Renal cortex interstitium (tissue), 11 donors: ENCODE measurements around the gene ABHD18. TPM values are rescaled to one million over a fixed set of nuclear protein-coding genes. Genes with fewer than 3 reads are reported as not detected.
"Not testable (repeated sequence)": the region's sequence is repeated elsewhere in the genome, so short reads cannot be mapped to it uniquely, and the experiment has no call there.

ENCODE experiments used
- DNase-seq, 11 donors: peaks; one replicate each; pipeline ENCODE4 v3.0.0-alpha.2; 2013; ENCODE audit warnings: low read depth in 9 of 11, low spot score in 4 of 11; ENCODE audit errors: extremely low read depth in 1 of 11
- polyA plus RNA-seq, 3 donors: library from polyadenylated mRNA; unstranded; fragments of 120-200 nt; gene quantifications; one replicate each; pipeline ENCODE4 v1.2.1, GENCODE V29; 2013; ENCODE audit not compliant: insufficient read length in 3 of 3

ABHD18 gene
- polyA plus RNA-seq, 3 donors: 11.7 to 22.1 (median 15.4) TPM

- DNase-seq: peak in 4 of 11 donors; percentile 5 to 47 (median 24)
These were observed 95.0 kb downstream of the ABHD18 start for GRCh38 chr4:128060121-128060698.

- peak; percentile 78 to 93 (median 91) for DNase-seq
These were observed 95.7 kb downstream of the ABHD18 start, which contains the start of gene LARP1B for GRCh38 chr4:128060699-128061565. LARP1B (plus strand) TSS chr4:128061312; CDS start chr4:128074952, 13,640 bp downstream.

- peak in 9 of 11 donors; percentile 30 to 55 (median 44) for DNase-seq
These were observed 96.6 kb downstream of the ABHD18 start for GRCh38 chr4:128061566-128062536.

- not testable (repeated sequence) for DNase-seq
These were observed 101.2 kb downstream of the ABHD18 start for GRCh38 chr4:128066453-128066820.

GRCh38 chr4:128068918-128069317 is 103.7 kb downstream of the ABHD18 start:
- no peak for DNase-seq

GRCh38 chr4:128076464-128076863 is 111.3 kb downstream of the ABHD18 start:
- no peak for DNase-seq

Other genes starting within 250 kb of the ABHD18 start
- gene SLC25A31, start 235.0 kb upstream of the ABHD18 start, polyA plus RNA-seq: under 1 TPM in 1 of 3 donors, not detected in 2; 0.09 TPM
- 10 to 100 TPM; 10.5 to 15.5 (median 10.9) TPM for gene HSPA4L, start 183.1 kb upstream of the ABHD18 start, polyA plus RNA-seq
- gene PLK4, start 84.5 kb upstream of the ABHD18 start, polyA plus RNA-seq: 10 to 100 TPM; 21.8 to 31.9 (median 26.0) TPM
- 10 to 100 TPM; 19.5 to 37.9 (median 24.0) TPM for gene MFSD8, start 233 bp upstream of the ABHD18 start, polyA plus RNA-seq
- 10 to 100 TPM; 21.0 to 25.4 (median 23.0) TPM for gene LARP1B, start 95.9 kb downstream of the ABHD18 start, polyA plus RNA-seq